HG03432 (cell line): ENCODE measurements around the gene ARHGEF28.

Experiments
- ATAC-seq: cut with Tn5 transposase; IDR thresholded peaks from one replicate; pipeline ENCODE4 v1.9.1; 2021; ENCODE audit warnings: mild to moderate bottlenecking, moderate library complexity; ENCODE audit not compliant: unreplicated experiment

ARHGEF28 gene

GRCh38 chr5:73986729-73987128 lies 360.7 kb downstream of the ARHGEF28 start:
- no peak for ATAC-seq

GRCh38 chr5:73987915-73988314 lies 361.9 kb downstream of the ARHGEF28 start:
- ATAC-seq = no peak

DNA sequence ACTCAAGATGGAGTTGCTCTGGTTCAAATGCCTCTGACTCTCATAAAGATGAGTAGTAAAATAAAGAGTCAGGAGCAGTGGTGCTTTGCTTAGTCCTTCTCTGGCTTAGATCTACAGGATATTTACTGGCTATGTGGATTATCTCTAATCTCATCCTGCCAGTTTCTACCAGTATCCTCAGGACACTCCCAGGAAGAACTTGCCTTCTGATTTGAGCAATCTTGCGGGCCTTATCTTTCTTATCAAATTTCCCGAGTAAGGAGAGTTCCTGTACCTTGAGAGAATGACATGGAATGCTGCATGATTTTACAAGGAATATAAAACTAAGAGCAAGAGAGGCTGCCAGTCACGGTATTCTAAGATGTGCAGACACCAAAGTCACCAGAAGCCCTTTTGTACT lies 364.0 kb downstream of the ARHGEF28 start:
- no peak for ATAC-seq
